Neural cell (in vitro differentiated cells): ENCODE measurements around the gene OR52A5.

Experiments used
- EP300 ChIP-seq: fragments of 450-650 bp; conservative IDR thresholded peaks from 2 replicates; pipeline ENCODE4 v1.6.1; 2014; ENCODE audit warnings: antibody characterized with exemption, mild to moderate bottlenecking, moderate library complexity; ENCODE audit not compliant: poor library complexity, severe bottlenecking
- EZH2 ChIP-seq: fragments of 200-600, 300-800 bp; shearing (Covaris generic), sonication (generic); IDR thresholded peaks from 2 replicates; pipeline ENCODE4 v1.6.1; 2014; ENCODE audit warnings: antibody characterized with exemption, low read length, borderline replicate concordance, mild to moderate bottlenecking; ENCODE audit not compliant: insufficient read depth, poor library complexity, severe bottlenecking
- MXI1 ChIP-seq: fragments of 450-650 bp; conservative IDR thresholded peaks from 2 replicates; pipeline ENCODE4 v1.6.1; 2014; ENCODE audit warnings: antibody characterized with exemption, mild to moderate bottlenecking; ENCODE audit not compliant: poor library complexity, severe bottlenecking
- RAD21 ChIP-seq: fragments of 450-650 bp; conservative IDR thresholded peaks from 2 replicates; pipeline ENCODE4 v1.6.1; 2014; ENCODE audit warnings: antibody characterized with exemption, mild to moderate bottlenecking, moderate library complexity
- SMC3 ChIP-seq: fragments of 450-650 bp; conservative IDR thresholded peaks from 2 replicates; pipeline ENCODE4 v1.6.1; 2014; ENCODE audit warnings: antibody characterized with exemption, mild to moderate bottlenecking, moderate library complexity; ENCODE audit not compliant: poor library complexity
- TF ChIP-seq, protein P1 (sequence below): fragments of 450-650 bp; IDR thresholded peaks from 2 replicates; pipeline ENCODE4 v1.5.1; 2014; ENCODE audit warnings: antibody characterized with exemption, mild to moderate bottlenecking, moderate library complexity; ENCODE audit not compliant: poor library complexity, severe bottlenecking

DNA sequence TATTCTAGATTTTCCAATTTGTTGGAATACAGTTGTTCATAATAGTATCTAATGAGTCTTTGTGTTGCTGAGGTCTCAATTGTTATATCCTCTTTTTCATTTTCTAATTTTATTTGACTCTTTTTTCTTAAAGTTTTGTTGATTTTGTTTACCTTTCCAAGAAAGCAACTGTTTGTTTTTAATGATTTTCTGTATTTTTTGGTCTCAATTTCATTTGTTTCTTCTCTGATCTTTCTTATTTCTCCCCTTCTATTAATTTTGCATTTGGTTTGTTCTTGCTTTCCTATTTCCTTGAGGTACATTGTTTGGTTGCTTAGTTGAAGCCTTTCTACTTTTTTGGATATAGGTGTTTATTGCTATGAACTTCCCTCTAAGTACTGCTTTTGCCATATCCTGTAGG is 21.6 kb upstream of the OR52A5 start:
- TF ChIP-seq, protein P1, sequence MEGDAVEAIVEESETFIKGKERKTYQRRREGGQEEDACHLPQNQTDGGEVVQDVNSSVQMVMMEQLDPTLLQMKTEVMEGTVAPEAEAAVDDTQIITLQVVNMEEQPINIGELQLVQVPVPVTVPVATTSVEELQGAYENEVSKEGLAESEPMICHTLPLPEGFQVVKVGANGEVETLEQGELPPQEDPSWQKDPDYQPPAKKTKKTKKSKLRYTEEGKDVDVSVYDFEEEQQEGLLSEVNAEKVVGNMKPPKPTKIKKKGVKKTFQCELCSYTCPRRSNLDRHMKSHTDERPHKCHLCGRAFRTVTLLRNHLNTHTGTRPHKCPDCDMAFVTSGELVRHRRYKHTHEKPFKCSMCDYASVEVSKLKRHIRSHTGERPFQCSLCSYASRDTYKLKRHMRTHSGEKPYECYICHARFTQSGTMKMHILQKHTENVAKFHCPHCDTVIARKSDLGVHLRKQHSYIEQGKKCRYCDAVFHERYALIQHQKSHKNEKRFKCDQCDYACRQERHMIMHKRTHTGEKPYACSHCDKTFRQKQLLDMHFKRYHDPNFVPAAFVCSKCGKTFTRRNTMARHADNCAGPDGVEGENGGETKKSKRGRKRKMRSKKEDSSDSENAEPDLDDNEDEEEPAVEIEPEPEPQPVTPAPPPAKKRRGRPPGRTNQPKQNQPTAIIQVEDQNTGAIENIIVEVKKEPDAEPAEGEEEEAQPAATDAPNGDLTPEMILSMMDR = no peak
- TF ChIP-seq MXI1 (no peak), RAD21 (no peak), EP300 (no peak), EZH2 (no peak), SMC3 (no peak)
